GM12878 (cell line): ENCODE measurements around the gene JADE1.

Experiments
- CHD1 ChIP-seq: IDR thresholded peaks from 2 replicates; pipeline ENCODE4 v1.6.1; 2012; ENCODE audit warnings: low read depth, low read length, improper control_type of control experiment
- CREM ChIP-seq: IDR thresholded peaks from 2 replicates; pipeline ENCODE4 v1.6.1; 2014; ENCODE audit warnings: antibody characterized with exemption, low read depth
- CTCF ChIP-seq, 3 experiments: IDR thresholded peaks in 2 of 3; conservative IDR thresholded peaks in 1 of 3; 2 replicates each; pipeline ENCODE4 v1.5.1; 2011; ENCODE audit warnings: low read depth in 3 of 3, low read length in 3 of 3, mild to moderate bottlenecking in 3 of 3, control low read depth in 2 of 3, moderate library complexity in 2 of 3, inconsistent platforms in 1 of 3, mixed read lengths in 1 of 3; ENCODE audit not compliant: control insufficient read depth in 2 of 3, insufficient read depth in 1 of 3; ENCODE audit errors: extremely low read depth in 1 of 3
- HDGF ChIP-seq: fragments of 450-650 bp; IDR thresholded peaks from 2 replicates; pipeline ENCODE4 v1.6.1; 2016; ENCODE audit warnings: antibody characterized with exemption
- JUND ChIP-seq: IDR thresholded peaks from 2 replicates; pipeline ENCODE4 v1.6.1; 2012; ENCODE audit warnings: low read depth, mild to moderate bottlenecking, low read length, improper control_type of control experiment, moderate library complexity
- KDM1A ChIP-seq: fragments of 200-600 bp; sonication (generic); IDR thresholded peaks from 2 replicates; pipeline ENCODE4 v1.6.1; 2016; ENCODE audit warnings: borderline replicate concordance
- POLR2A ChIP-seq: IDR thresholded peaks from 2 replicates; pipeline ENCODE4 v1.6.1; 2011; ENCODE audit warnings: low read depth, mild to moderate bottlenecking, low read length
- RAD21 ChIP-seq: IDR thresholded peaks from 2 replicates; pipeline ENCODE4 v1.6.1; 2011; ENCODE audit warnings: mild to moderate bottlenecking, low read depth, low read length, moderate library complexity; ENCODE audit not compliant: insufficient read depth
- ZNF384 ChIP-seq: IDR thresholded peaks from 2 replicates; pipeline ENCODE4 v1.6.1; 2012; ENCODE audit warnings: low read depth, mild to moderate bottlenecking, low read length, improper control_type of control experiment, borderline replicate concordance

- TF ChIP-seq POLR2A (no peak), RAD21 (no peak), CTCF (IDR thresholded peaks at IDR 0.05 in 2 of 3, conservative IDR thresholded peaks at IDR 0.05 in 1 of 3; ENCODE audit: control insufficient read depth in 2 of 3, extremely low read depth in 1 of 3, insufficient read depth in 1 of 3, low read depth in 3 of 3, low read length in 3 of 3) (no peak), KDM1A (no peak), ZNF384 (no peak), CREM (no peak), CHD1 (no peak), JUND (no peak), HDGF (no peak)
Measured at GRCh38 chr4:128780688-128781087, 28.8 kb upstream of the JADE1 start.
